ENCODE results near the gene CDO1.

The CDO1 gene

DNA sequence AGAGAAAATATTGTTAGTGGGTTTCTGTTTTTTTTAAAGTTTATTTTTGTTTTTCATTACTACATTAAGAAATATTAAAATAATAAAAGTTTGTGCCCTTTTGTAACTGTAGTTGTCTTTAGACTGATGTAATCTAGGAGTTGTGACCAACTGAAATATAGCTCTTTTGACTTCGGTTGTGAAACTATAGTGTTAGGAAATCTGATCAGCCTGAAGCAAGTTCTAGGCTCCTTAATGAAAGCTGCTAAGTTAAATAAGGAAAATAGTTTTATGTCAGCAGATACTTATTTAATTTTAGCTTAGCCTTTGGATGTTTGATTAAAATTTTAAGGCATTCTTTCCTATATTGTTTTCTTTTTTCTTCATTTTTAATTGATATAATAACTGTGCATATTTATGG, 39.5 kb upstream of the CDO1 start:
- Histone ChIP-seq H2AK5ac (ENCODE audit: low read length) (no peak overlapping the region), H3K4me2 (ENCODE audit: low read length) (no peak overlapping the region), H3K56ac (ENCODE audit: low read length) (no peak overlapping the region), H2BK120ac (ENCODE audit: low read depth, low read length) (no peak overlapping the region), H4K8ac (ENCODE audit: low read depth, low read length) (no peak overlapping the region), H3K23ac (ENCODE audit: low read length) (no peak overlapping the region), H4K5ac (ENCODE audit: low read length) (no peak overlapping the region), H3K36me3 (ENCODE audit: control insufficient read depth, insufficient read depth, low read length) (no peaks in the 10 kb centered on the region), H3K4ac (ENCODE audit: low read depth, low read length) (no peak overlapping the region), H3K79me1 (ENCODE audit: low read length) (peaks cover 7% of the 10 kb centered on the region), H3K18ac (ENCODE audit: low read length) (no peak overlapping the region), H3K27ac (ENCODE audit: low read depth, low read length) (no peak overlapping the region), H3K27me3 (ENCODE audit: insufficient read depth, low read length, poor library complexity) (no peaks in the 10 kb centered on the region), H3K79me2 (ENCODE audit: control insufficient read depth, insufficient read depth, low read length) (no peaks in the 10 kb centered on the region), H2BK5ac (ENCODE audit: low read length) (no peak overlapping the region), H3K4me3 (ENCODE audit: low read length) (no peak overlapping the region), H3K9ac (ENCODE audit: low read length) (no peak overlapping the region), H2BK15ac (replicated peaks; ENCODE audit: low read depth) (no peak overlapping the region), H3K4me1 (ENCODE audit: control insufficient read depth, low read depth, low read length) (peaks cover 2% of the 10 kb centered on the region)
- no CpG with 5 or more reads among the region's 1 CpG for WGBS (ENCODE audit: extremely low coverage, insufficient coverage, low lambda C conversion rate)
- no peak for DNase-seq

DNA sequence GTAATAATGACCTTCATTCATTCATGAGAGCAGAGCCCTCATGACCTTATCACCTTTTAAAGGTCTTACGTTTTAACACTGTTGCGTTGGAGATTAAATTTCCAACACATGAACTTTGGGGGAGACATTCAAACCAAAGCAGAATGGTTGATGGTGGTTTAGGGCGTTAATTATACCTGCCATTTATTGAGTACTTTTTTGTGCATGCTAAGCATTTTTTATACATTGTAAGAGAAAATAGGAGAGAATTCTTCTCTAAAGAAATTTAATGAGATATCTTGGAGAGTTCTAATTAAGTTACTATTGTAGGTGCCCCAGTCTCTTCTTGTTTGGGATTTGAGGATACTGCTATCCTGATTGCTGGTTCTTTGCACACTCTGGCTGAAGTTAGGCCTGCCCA, 37.7 kb upstream of the CDO1 start:
- Histone ChIP-seq H2BK15ac (replicated peaks; ENCODE audit: low read depth) (no peak overlapping the region), H3K4me2 (ENCODE audit: low read length) (no peak overlapping the region), H2BK5ac (ENCODE audit: low read length) (no peak overlapping the region), H3K4me3 (ENCODE audit: low read length) (no peak overlapping the region), H3K4ac (ENCODE audit: low read depth, low read length) (no peak overlapping the region), H2AK5ac (ENCODE audit: low read length) (no peak overlapping the region), H3K9ac (ENCODE audit: low read length) (no peak overlapping the region), H3K18ac (ENCODE audit: low read length) (no peak overlapping the region), H3K79me2 (ENCODE audit: control insufficient read depth, insufficient read depth, low read length) (peaks cover 3% of the 10 kb centered on the region), H3K27me3 (ENCODE audit: insufficient read depth, low read length, poor library complexity) (no peaks in the 10 kb centered on the region), H3K56ac (ENCODE audit: low read length) (no peak overlapping the region), H3K4me1 (ENCODE audit: control insufficient read depth, low read depth, low read length) (peaks cover 2% of the 10 kb centered on the region), H3K36me3 (ENCODE audit: control insufficient read depth, insufficient read depth, low read length) (no peaks in the 10 kb centered on the region), H3K27ac (ENCODE audit: low read depth, low read length) (no peak overlapping the region), H3K79me1 (ENCODE audit: low read length) (peaks cover 8% of the 10 kb centered on the region), H3K23ac (ENCODE audit: low read length) (no peak overlapping the region), H4K5ac (ENCODE audit: low read length) (no peak overlapping the region), H2BK120ac (ENCODE audit: low read depth, low read length) (no peak overlapping the region), H4K8ac (ENCODE audit: low read depth, low read length) (no peak overlapping the region)
- no peak for DNase-seq
- WGBS (ENCODE audit: extremely low coverage, insufficient coverage, low lambda C conversion rate) = no CpG with 5 or more reads among the region's 3 CpGs

DNA sequence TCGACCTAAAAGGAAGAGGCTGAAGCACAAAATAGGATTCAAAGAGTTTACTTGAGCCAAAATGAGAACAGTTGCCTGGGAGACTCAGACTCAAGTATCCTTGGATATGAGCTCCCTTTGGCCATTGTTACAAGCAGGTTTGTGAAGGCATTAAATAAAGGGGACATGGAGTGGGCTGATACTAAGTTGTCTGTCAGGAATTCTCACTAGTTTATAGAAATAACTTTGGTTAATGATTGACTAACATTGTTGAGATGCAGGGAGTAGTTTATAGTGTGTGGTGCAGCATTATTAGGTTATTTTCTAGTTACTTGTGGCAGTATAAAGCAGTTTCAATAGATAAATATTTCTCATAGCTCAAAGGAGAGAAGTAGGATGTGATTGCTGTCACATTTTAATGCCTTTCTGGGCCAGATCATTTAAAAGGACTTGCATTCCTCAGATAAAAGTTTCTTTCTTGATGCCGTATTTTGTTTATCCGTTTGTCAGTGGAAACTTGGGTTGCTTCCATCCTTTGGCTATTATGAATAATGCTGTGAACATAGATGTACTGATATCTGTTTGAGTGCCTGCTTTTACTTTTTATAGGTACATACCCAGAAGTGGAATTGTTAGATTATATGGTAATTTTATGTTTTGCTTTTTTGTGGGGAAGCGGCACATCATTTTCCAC, 34.4 kb upstream of the CDO1 start:
- Histone ChIP-seq H2BK15ac (replicated peaks; ENCODE audit: low read depth) (no peak overlapping the region), H3K56ac (ENCODE audit: low read length) (no peak overlapping the region), H2BK5ac (ENCODE audit: low read length) (no peak overlapping the region), H3K79me2 (ENCODE audit: control insufficient read depth, insufficient read depth, low read length) (peaks cover 3% of the 10 kb centered on the region), H3K27ac (ENCODE audit: low read depth, low read length) (no peak overlapping the region), H3K79me1 (ENCODE audit: low read length) (peaks cover 5% of the 10 kb centered on the region), H4K8ac (ENCODE audit: low read depth, low read length) (no peak overlapping the region), H3K4ac (ENCODE audit: low read depth, low read length) (no peak overlapping the region), H3K27me3 (ENCODE audit: insufficient read depth, low read length, poor library complexity) (no peaks in the 10 kb centered on the region), H3K4me3 (ENCODE audit: low read length) (no peak overlapping the region), H3K23ac (ENCODE audit: low read length) (no peak overlapping the region), H3K18ac (ENCODE audit: low read length) (no peak overlapping the region), H3K9ac (ENCODE audit: low read length) (no peak overlapping the region), H3K4me2 (ENCODE audit: low read length) (no peak overlapping the region), H3K36me3 (ENCODE audit: control insufficient read depth, insufficient read depth, low read length) (no peaks in the 10 kb centered on the region), H4K5ac (ENCODE audit: low read length) (no peak overlapping the region), H2BK120ac (ENCODE audit: low read depth, low read length) (no peak overlapping the region), H3K4me1 (ENCODE audit: control insufficient read depth, low read depth, low read length) (no peaks in the 10 kb centered on the region), H2AK5ac (ENCODE audit: low read length) (no peak overlapping the region)
- no peak for DNase-seq
- no CpG with 5 or more reads among the region's 4 CpGs for whole genome bisulfite sequencing (ENCODE audit: extremely low coverage, insufficient coverage, low lambda C conversion rate)

DNA sequence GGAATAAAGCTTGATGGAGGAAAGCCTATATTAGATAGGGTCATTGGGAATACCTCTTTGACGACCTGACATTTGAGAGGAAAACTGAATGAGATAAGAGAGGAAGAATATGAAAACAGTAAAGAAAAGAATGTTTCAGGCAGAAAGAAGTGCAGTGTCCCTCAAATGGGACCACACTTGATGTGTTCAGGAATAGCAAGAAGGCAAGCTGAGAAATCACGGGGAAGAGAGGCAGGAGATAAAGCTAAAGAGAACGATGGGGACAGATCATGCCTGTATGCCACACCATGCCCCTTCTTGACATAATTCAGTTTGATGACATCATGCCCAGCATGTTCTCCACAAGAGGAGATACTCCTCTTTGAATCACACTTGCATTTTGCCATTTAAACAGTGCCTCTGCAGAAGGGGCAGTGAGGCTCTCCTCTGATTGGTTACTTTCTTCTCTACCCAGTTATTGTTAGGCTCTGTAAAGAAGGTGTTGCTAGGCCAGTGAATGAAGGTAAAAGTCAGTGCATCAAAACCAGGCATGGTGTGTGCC, 32.9 kb upstream of the CDO1 start:
- Histone ChIP-seq H3K23ac (ENCODE audit: low read length) (no peak overlapping the region), H2BK15ac (replicated peaks; ENCODE audit: low read depth) (no peak overlapping the region), H3K79me2 (ENCODE audit: control insufficient read depth, insufficient read depth, low read length) (peaks cover 5% of the 10 kb centered on the region), H4K8ac (ENCODE audit: low read depth, low read length) (no peak overlapping the region), H3K27ac (ENCODE audit: low read depth, low read length) (no peak overlapping the region), H3K36me3 (ENCODE audit: control insufficient read depth, insufficient read depth, low read length) (no peaks in the 10 kb centered on the region), H3K4me2 (ENCODE audit: low read length) (no peak overlapping the region), H3K4ac (ENCODE audit: low read depth, low read length) (no peak overlapping the region), H3K9ac (ENCODE audit: low read length) (no peak overlapping the region), H3K56ac (ENCODE audit: low read length) (no peak overlapping the region), H3K79me1 (ENCODE audit: low read length) (peaks cover 5% of the 10 kb centered on the region), H3K18ac (ENCODE audit: low read length) (no peak overlapping the region), H2BK5ac (ENCODE audit: low read length) (no peak overlapping the region), H3K27me3 (ENCODE audit: insufficient read depth, low read length, poor library complexity) (no peaks in the 10 kb centered on the region), H3K4me3 (ENCODE audit: low read length) (no peak overlapping the region), H3K4me1 (ENCODE audit: control insufficient read depth, low read depth, low read length) (no peaks in the 10 kb centered on the region), H2BK120ac (ENCODE audit: low read depth, low read length) (no peak overlapping the region), H4K5ac (ENCODE audit: low read length) (no peak overlapping the region), H2AK5ac (ENCODE audit: low read length) (no peak overlapping the region)
- no peak for DNase-seq
- no CpG with 5 or more reads among the region's 3 CpGs for WGBS (ENCODE audit: extremely low coverage, insufficient coverage, low lambda C conversion rate)

DNA sequence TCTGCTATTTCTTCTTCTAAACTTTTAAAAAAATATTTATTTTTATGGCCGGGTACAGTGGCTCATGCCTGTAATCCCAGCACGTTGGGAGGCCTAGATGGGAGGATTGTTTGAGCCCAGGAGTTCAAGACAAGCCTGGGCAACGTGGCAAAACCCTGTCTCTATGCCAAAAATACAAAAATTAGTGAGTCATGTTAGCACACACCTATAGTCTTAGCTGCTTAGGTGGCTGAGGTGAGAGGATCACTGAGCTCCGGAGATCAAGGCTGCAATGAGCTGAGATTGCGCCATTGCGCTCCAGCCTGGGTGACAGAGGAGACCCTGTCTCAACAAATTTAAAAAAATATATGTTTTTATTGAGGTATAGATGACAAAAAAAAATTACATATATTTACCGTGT, 30.8 kb upstream of the CDO1 start:
- H2BK15ac ChIP-seq (replicated peaks; ENCODE audit: low read depth) = no peak overlapping the region
- H3K79me1 ChIP-seq (ENCODE audit: low read length) = peaks cover 11% of the 10 kb centered on the region

DNA sequence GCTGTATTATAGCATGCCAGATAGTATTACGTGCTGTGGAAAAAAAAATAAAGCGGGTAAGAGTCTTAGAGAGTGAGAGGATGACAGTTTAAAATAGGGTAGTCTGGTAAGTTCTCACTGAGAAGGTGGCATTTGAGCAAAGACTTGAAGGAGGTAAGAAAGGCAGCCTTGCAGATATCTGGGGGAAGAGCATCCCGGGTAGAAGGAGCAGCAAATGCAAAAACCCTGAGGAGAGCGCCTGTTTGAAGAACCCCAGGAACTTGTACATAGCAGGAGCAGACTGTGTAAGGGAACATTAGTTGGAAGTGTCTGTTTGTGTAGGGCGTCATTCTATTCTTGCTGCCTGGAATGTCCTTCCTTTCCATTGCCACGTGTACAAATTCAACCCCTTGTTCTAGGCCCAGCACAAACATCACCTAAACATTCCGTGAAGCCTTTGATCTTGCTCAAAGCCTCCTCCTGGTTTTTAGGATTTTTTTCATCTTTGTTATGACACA, 27.9 kb upstream of the CDO1 start:
- H3K79me2 ChIP-seq (ENCODE audit: control insufficient read depth, insufficient read depth, low read length) = peaks cover 26% of the 10 kb centered on the region
- no peaks in the 10 kb centered on the region for H3K27me3 ChIP-seq (ENCODE audit: insufficient read depth, low read length, poor library complexity)
- no peak for DNase-seq
- no peak overlapping the region for H2BK15ac ChIP-seq (replicated peaks; ENCODE audit: low read depth)
- H2BK120ac ChIP-seq (ENCODE audit: low read depth, low read length) = no peak overlapping the region
- no peak overlapping the region for H2BK5ac ChIP-seq (ENCODE audit: low read length)
- no peak overlapping the region for H2AK5ac ChIP-seq (ENCODE audit: low read length)
- H3K23ac ChIP-seq (ENCODE audit: low read length) = no peak overlapping the region
- no peak overlapping the region for H3K4me3 ChIP-seq (ENCODE audit: low read length)
- peaks cover 2% of the 10 kb centered on the region for H3K4me1 ChIP-seq (ENCODE audit: control insufficient read depth, low read depth, low read length)
- no peak overlapping the region for H4K8ac ChIP-seq (ENCODE audit: low read depth, low read length)
- no peaks in the 10 kb centered on the region for H3K36me3 ChIP-seq (ENCODE audit: control insufficient read depth, insufficient read depth, low read length)
- no peak overlapping the region for H3K18ac ChIP-seq (ENCODE audit: low read length)
- no peak overlapping the region for H3K4me2 ChIP-seq (ENCODE audit: low read length)
- peaks cover 9% of the 10 kb centered on the region for H3K79me1 ChIP-seq (ENCODE audit: low read length)
- no CpG with 5 or more reads among the region's 7 CpGs for WGBS (ENCODE audit: extremely low coverage, insufficient coverage, low lambda C conversion rate)
- H3K4ac ChIP-seq (ENCODE audit: low read depth, low read length) = no peak overlapping the region
- H3K56ac ChIP-seq (ENCODE audit: low read length) = no peak overlapping the region
- no peak overlapping the region for H3K27ac ChIP-seq (ENCODE audit: low read depth, low read length)
- H3K9ac ChIP-seq (ENCODE audit: low read length) = no peak overlapping the region
- no peak overlapping the region for H4K5ac ChIP-seq (ENCODE audit: low read length)

More for the DNA sequence above, 30.8 kb upstream of the CDO1 start:
- Histone ChIP-seq H2AK5ac (ENCODE audit: low read length) (no peak overlapping the region), H3K4me3 (ENCODE audit: low read length) (no peak overlapping the region), H4K5ac (ENCODE audit: low read length) (no peak overlapping the region), H2BK5ac (ENCODE audit: low read length) (no peak overlapping the region), H3K27ac (ENCODE audit: low read depth, low read length) (no peak overlapping the region), H2BK120ac (ENCODE audit: low read depth, low read length) (no peak overlapping the region), H3K23ac (ENCODE audit: low read length) (no peak overlapping the region), H3K79me2 (ENCODE audit: control insufficient read depth, insufficient read depth, low read length) (peaks cover 16% of the 10 kb centered on the region), H3K56ac (ENCODE audit: low read length) (no peak overlapping the region), H3K4me1 (ENCODE audit: control insufficient read depth, low read depth, low read length) (peaks cover 2% of the 10 kb centered on the region), H3K27me3 (ENCODE audit: insufficient read depth, low read length, poor library complexity) (no peaks in the 10 kb centered on the region), H3K4me2 (ENCODE audit: low read length) (no peak overlapping the region), H3K4ac (ENCODE audit: low read depth, low read length) (no peak overlapping the region), H3K36me3 (ENCODE audit: control insufficient read depth, insufficient read depth, low read length) (no peaks in the 10 kb centered on the region), H3K9ac (ENCODE audit: low read length) (no peak overlapping the region), H3K18ac (ENCODE audit: low read length) (no peak overlapping the region), H4K8ac (ENCODE audit: low read depth, low read length) (no peak overlapping the region)
- no peak for DNase-seq
- WGBS (ENCODE audit: extremely low coverage, insufficient coverage, low lambda C conversion rate) = 100% methylated on average over 1 of the region's 7 CpGs

All from mesendoderm (in vitro differentiated cells).